ENCODE data around the gene SHISA8. TPM values are rescaled to one million over a fixed set of nuclear protein-coding genes. Genes with fewer than 3 reads are reported as not detected.
A peak's percentile ranks its signal among the peaks of the same experiment; 100 is the strongest.

Gene SHISA8
- total and polyA plus RNA-seq, 2 of the 13 experiments (the other 11 are each of a cell fraction or from before 2014, with no cell fraction given) = not detected

DNA sequence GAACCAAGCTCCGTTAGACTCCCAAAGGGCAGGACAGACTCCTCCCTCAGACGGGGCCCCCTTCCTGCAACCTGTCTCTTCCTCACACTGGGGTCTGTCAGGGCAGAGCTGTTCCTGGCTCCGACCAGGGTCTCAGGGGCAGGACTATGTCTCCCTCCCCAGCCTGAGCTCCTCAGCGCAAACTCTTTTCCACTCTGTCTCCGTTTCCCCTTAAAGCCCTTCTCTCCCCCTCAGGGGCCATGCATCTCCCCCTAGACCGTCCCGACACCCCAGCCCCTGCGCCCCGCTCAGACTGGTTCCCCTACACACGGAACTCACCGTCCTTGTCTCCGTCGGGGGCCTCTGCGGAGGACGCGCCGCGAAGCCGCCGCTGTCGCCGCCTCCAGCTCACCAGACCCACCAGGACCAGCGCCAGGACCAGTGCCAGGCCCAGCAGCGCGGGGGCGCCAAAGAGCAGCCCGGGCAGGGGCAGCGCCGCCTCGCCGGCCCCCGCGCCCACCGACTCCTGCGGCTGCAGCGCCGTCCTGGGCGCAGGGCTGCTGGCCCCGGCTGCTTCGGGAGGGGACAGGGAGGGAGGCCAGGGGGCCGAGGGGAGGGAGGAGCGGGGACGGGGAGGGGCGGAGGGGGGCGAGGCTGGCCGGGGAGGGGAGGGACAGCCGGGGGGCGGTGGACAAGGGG is 11.0 kb upstream of the SHISA8 start (continued):
- TF ChIP-seq, protein P1, sequence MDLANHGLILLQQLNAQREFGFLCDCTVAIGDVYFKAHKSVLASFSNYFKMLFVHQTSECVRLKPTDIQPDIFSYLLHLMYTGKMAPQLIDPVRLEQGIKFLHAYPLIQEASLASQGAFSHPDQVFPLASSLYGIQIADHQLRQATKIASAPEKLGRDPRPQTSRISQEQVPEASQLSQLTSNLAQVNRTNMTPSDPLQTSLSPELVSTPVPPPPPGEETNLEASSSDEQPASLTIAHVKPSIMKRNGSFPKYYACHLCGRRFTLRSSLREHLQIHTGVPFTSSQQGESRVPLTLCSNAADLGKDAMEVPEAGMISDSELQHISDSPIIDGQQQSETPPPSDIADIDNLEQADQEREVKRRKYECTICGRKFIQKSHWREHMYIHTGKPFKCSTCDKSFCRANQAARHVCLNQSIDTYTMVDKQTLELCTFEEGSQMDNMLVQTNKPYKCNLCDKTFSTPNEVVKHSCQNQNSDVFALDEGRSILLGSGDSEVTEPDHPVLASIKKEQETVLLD (CRISPR knock-in tag; IDR thresholded peaks at IDR 0.05; ENCODE audit: low read depth) = 0 out of 2 replicates have a peak, but pooled peaks have one; percentile 18
- TF ChIP-seq ZNF232 (CRISPR knock-in tag; IDR thresholded peaks at IDR 0.05; ENCODE audit: borderline replicate concordance) (no peak), RAD21 (CRISPR knock-in tag; IDR thresholded peaks at IDR 0.05) (peak; percentile 56; the same call in 1 of the 2 replicates), CAMTA2 (CRISPR knock-in tag; IDR thresholded peaks at IDR 0.05; ENCODE audit: borderline replicate concordance) (no peak), ZNF33B (CRISPR knock-in tag; IDR thresholded peaks at IDR 0.05) (0 out of 2 replicates have a peak, but pooled peaks have one; percentile 65), ZNF121 (CRISPR knock-in tag; IDR thresholded peaks at IDR 0.05) (no peak), YY1 (IDR thresholded peaks at IDR 0.05; ENCODE audit: insufficient read depth, insufficient replicate concordance, low read depth, low read length) (peak; percentile 34), GABPB1 (CRISPR knock-in tag; IDR thresholded peaks at IDR 0.05) (peak; percentile 17; the same call in 1 of the 2 replicates), MZF1 (CRISPR knock-in tag; IDR thresholded peaks at IDR 0.05; ENCODE audit: borderline replicate concordance) (no peak), ZMYM3 (CRISPR knock-in tag; IDR thresholded peaks at IDR 0.05) (no peak), CBFB (CRISPR knock-in tag; IDR thresholded peaks at IDR 0.05) (no peak), GATAD2A (CRISPR knock-in tag; IDR thresholded peaks at IDR 0.05) (no peak), RXRA (CRISPR knock-in tag; IDR thresholded peaks at IDR 0.05) (no peak), ZNF543 (CRISPR knock-in tag; IDR thresholded peaks at IDR 0.05) (no peak), ZNF777 (CRISPR knock-in tag; IDR thresholded peaks at IDR 0.05) (peak; percentile 83)
- TF ChIP-seq, protein P2, sequence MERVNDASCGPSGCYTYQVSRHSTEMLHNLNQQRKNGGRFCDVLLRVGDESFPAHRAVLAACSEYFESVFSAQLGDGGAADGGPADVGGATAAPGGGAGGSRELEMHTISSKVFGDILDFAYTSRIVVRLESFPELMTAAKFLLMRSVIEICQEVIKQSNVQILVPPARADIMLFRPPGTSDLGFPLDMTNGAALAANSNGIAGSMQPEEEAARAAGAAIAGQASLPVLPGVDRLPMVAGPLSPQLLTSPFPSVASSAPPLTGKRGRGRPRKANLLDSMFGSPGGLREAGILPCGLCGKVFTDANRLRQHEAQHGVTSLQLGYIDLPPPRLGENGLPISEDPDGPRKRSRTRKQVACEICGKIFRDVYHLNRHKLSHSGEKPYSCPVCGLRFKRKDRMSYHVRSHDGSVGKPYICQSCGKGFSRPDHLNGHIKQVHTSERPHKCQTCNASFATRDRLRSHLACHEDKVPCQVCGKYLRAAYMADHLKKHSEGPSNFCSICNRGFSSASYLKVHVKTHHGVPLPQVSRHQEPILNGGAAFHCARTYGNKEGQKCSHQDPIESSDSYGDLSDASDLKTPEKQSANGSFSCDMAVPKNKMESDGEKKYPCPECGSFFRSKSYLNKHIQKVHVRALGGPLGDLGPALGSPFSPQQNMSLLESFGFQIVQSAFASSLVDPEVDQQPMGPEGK (CRISPR knock-in tag; IDR thresholded peaks at IDR 0.05) = peak; percentile 45
- TF ChIP-seq, protein P3, sequence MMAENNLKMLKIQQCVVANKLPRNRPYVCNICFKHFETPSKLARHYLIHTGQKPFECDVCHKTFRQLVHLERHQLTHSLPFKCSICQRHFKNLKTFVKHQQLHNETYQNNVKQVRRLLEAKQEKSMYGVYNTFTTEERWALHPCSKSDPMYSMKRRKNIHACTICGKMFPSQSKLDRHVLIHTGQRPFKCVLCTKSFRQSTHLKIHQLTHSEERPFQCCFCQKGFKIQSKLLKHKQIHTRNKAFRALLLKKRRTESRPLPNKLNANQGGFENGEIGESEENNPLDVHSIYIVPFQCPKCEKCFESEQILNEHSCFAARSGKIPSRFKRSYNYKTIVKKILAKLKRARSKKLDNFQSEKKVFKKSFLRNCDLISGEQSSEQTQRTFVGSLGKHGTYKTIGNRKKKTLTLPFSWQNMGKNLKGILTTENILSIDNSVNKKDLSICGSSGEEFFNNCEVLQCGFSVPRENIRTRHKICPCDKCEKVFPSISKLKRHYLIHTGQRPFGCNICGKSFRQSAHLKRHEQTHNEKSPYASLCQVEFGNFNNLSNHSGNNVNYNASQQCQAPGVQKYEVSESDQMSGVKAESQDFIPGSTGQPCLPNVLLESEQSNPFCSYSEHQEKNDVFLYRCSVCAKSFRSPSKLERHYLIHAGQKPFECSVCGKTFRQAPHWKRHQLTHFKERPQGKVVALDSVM (CRISPR knock-in tag; IDR thresholded peaks at IDR 0.05) = peak; percentile 71; the same call in 1 of the 2 replicates
- TF ChIP-seq, protein P4, sequence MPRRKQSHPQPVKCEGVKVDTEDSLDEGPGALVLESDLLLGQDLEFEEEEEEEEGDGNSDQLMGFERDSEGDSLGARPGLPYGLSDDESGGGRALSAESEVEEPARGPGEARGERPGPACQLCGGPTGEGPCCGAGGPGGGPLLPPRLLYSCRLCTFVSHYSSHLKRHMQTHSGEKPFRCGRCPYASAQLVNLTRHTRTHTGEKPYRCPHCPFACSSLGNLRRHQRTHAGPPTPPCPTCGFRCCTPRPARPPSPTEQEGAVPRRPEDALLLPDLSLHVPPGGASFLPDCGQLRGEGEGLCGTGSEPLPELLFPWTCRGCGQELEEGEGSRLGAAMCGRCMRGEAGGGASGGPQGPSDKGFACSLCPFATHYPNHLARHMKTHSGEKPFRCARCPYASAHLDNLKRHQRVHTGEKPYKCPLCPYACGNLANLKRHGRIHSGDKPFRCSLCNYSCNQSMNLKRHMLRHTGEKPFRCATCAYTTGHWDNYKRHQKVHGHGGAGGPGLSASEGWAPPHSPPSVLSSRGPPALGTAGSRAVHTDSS (CRISPR knock-in tag; conservative IDR thresholded peaks at IDR 0.05) = no peak

Measured in HepG2 (cell line).